Natural killer cell (primary cell): Measurements from ENCODE around the gene BTBD9. TPM values are rescaled to one million over a fixed set of nuclear protein-coding genes. Genes with fewer than 3 reads are reported as not detected.

Experiments used
- ATAC-seq, 3 donors: fragments of 150-1000 bp in 2 of 3; fragments of 200-7000 bp in 1 of 3; cut with Tn5 transposase; 1 replicate in 1 of 3; 2 replicates in 2 of 3; pipeline ENCODE4 v1.10.0; 2021; ENCODE audit warnings: mild to moderate bottlenecking in 2 of 3, moderate library complexity in 2 of 3
- DNase-seq, 2 donors: peaks; one replicate each; pipeline versions ENCODE4 v3.0.0 to v3.0.0-alpha.2; 2013 to 2021; ENCODE audit warnings: mixed read lengths in 1 of 2
- H3K27ac ChIP-seq: one replicate; pipeline ENCODE4 v1.5.1; 2013; ENCODE audit warnings: mild to moderate bottlenecking, low read length
- H3K27me3 ChIP-seq: one replicate; pipeline ENCODE4 v1.6.1; 2013; ENCODE audit warnings: low read length; ENCODE audit not compliant: control insufficient read depth, insufficient read depth
- H3K36me3 ChIP-seq: one replicate; pipeline ENCODE4 v1.6.1; 2013; ENCODE audit warnings: low read length; ENCODE audit not compliant: control insufficient read depth, insufficient read depth
- H3K4me1 ChIP-seq: one replicate; pipeline ENCODE4 v1.6.1; 2013; ENCODE audit warnings: low read length; ENCODE audit not compliant: control insufficient read depth, insufficient read depth
- H3K4me3 ChIP-seq: one replicate; pipeline ENCODE4 v1.5.1; 2013; ENCODE audit warnings: low read length
- H3K9me3 ChIP-seq: one replicate; pipeline ENCODE4 v1.6.1; 2013; ENCODE audit warnings: low read length; ENCODE audit not compliant: control insufficient read depth, insufficient read depth
- H3K27ac Mint-ChIP-seq, 2 donors: one replicate each; pipeline ENCODE4 v1.8.0; 2022; ENCODE audit warnings: mild to moderate bottlenecking in 2 of 2, mixed read lengths in 2 of 2, moderate library complexity in 1 of 2
- H3K27me3 Mint-ChIP-seq, 2 donors: one replicate each; pipeline ENCODE4 v1.8.0; 2022; ENCODE audit warnings: low read depth in 2 of 2, mixed read lengths in 2 of 2
- H3K36me3 Mint-ChIP-seq: one replicate; pipeline ENCODE4 v1.8.0; 2022; ENCODE audit warnings: mixed read lengths
- H3K4me1 Mint-ChIP-seq, 2 donors: one replicate each; pipeline ENCODE4 v1.8.0; 2022; ENCODE audit warnings: mixed read lengths in 2 of 2
- H3K4me3 Mint-ChIP-seq: one replicate; pipeline ENCODE4 v1.8.0; 2022; ENCODE audit warnings: mild to moderate bottlenecking, moderate library complexity, mixed read lengths
- H3K9me3 Mint-ChIP-seq, 2 donors: one replicate each; pipeline ENCODE4 v1.8.0; 2022; ENCODE audit warnings: mixed read lengths in 2 of 2
- CTCF ChIP-seq: fragments of 200-600 bp; IDR thresholded peaks from one replicate; pipeline ENCODE4 v1.8.0; 2022; ENCODE audit warnings: antibody characterized with exemption
- WGBS: methylation state at CpG from one replicate; pipeline ENCODE4 v1.1.7; 2013; ENCODE audit warnings: missing lambda C conversion rate; ENCODE audit not compliant: insufficient coverage; 5-methylcytosine and 5-hydroxymethylcytosine counted together
- intact Hi-C: fragments of 100-400 bp; cut with micrococcal nuclease; formaldehyde crosslinking; loops from one replicate; pipeline ENCODE4 v1.14.2; 2022
- total RNA-seq, 4 donors: library from RNA; stranded (reverse); fragments of 120-200 nt in 1 of 4; gene quantifications; one replicate each; pipeline versions ENCODE4 v1.2.3 to v1.2.4, GENCODE V29; 2013 to 2022

Gene BTBD9
- total RNA-seq, 3 donors from 2014 or later (not counting 1 experiment from before 2014, with no cell fraction given): 51.6 to 70.3 (median 54.3) TPM

DNA sequence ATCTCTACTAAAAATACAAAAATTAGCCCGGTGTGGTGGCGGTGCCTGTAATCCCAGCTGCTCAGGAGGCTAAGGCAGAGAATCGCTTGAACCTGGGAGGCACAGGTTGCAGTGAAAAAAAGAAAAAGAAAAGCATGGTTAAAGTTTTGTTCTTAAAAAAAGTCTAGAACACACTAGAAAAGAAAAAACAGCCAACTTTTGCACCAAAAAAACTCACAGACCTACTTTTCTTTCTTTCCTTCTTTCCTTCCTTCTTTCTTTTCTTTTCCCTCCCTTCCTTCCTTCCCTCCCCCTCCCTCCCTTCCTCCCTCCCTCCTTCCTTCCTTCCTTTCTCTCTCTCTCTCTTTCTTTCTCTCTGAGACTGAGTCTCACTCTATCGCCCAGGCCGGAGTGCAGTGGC, 204.4 kb downstream of the BTBD9 start:
- Histone ChIP-seq H3K27ac (no peak overlapping the region), H3K4me3 (no peak overlapping the region), H3K9me3 (no peaks in the 10 kb centered on the region), H3K36me3 (no peaks in the 10 kb centered on the region), H3K27me3 (no peaks in the 10 kb centered on the region), H3K4me1 (no peaks in the 10 kb centered on the region)
- H3K9me3 Mint-ChIP-seq: no peaks in the 10 kb centered on the region
- intact Hi-C loops: no loop called here
- H3K36me3 Mint-ChIP-seq: no peaks in the 10 kb centered on the region
- no peak for ATAC-seq
- H3K27ac Mint-ChIP-seq: no peak overlapping the region
- no peak for TF ChIP-seq CTCF
- no peak overlapping the region for H3K4me3 Mint-ChIP-seq
- H3K4me1 Mint-ChIP-seq: peaks cover 17 to 30% of the 10 kb centered on the region in 2 donors
- no peaks in the 10 kb centered on the region for H3K27me3 Mint-ChIP-seq
- 100% methylated on average over 4 of the region's 5 CpGs for WGBS
- no peak for DNase-seq

- Histone ChIP-seq H3K4me3 (no peak overlapping the region), H3K27ac (no peak overlapping the region), H3K4me1 (no peaks in the 10 kb centered on the region), H3K27me3 (no peaks in the 10 kb centered on the region), H3K36me3 (no peaks in the 10 kb centered on the region), H3K9me3 (no peaks in the 10 kb centered on the region)
- ATAC-seq (no peak), DNase-seq (no peak)
- Mint-ChIP-seq H3K4me1 (peaks cover 17 to 22% of the 10 kb centered on the region in 2 donors), H3K27ac (no peak overlapping the region), H3K27me3 (no peaks in the 10 kb centered on the region), H3K4me3 (no peak overlapping the region), H3K36me3 (no peaks in the 10 kb centered on the region), H3K9me3 (no peaks in the 10 kb centered on the region)
- no peak for TF ChIP-seq CTCF
- 48% methylated on average over 1 of the region's 1 CpG for WGBS
- intact Hi-C loops: no loop called here
Observed at GRCh38 chr6:38434051-38434450, 205.7 kb downstream of the BTBD9 start.

DNA sequence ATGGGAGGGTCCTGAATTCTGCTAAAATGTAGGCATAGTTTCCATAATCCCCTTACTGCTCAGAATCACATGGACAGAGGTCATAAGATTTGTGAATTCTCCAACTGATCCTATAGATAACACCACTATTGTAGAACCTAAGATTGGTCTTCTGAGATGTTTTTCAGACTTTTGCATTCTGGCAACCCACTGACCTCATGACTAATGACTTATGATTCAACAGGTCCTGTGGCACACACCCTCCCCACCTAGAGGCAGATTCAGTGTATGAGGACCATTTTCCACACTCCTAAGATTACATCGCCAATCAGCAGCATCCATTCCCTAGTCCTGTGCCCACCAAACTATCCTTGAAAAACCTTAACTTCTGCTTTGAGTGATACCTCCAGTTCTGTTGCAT, 207.2 kb downstream of the BTBD9 start:
- no peak for DNase-seq
- H3K27ac ChIP-seq: no peak overlapping the region
- no peaks in the 10 kb centered on the region for H3K27me3 ChIP-seq
- Mint-ChIP-seq H3K9me3 (no peaks in the 10 kb centered on the region), H3K27me3 (no peaks in the 10 kb centered on the region), H3K27ac (no peak overlapping the region), H3K4me3 (no peak overlapping the region), H3K4me1 (peaks cover 10 to 18% of the 10 kb centered on the region in 2 donors), H3K36me3 (no peaks in the 10 kb centered on the region)
- H3K4me1 ChIP-seq: no peaks in the 10 kb centered on the region
- intact Hi-C loops: no loop called here
- no peaks in the 10 kb centered on the region for H3K9me3 ChIP-seq
- no peak overlapping the region for H3K4me3 ChIP-seq
- 96% methylated on average over 1 of the region's 1 CpG for WGBS
- no peak for TF ChIP-seq CTCF
- no peaks in the 10 kb centered on the region for H3K36me3 ChIP-seq
- ATAC-seq: no peak

DNA sequence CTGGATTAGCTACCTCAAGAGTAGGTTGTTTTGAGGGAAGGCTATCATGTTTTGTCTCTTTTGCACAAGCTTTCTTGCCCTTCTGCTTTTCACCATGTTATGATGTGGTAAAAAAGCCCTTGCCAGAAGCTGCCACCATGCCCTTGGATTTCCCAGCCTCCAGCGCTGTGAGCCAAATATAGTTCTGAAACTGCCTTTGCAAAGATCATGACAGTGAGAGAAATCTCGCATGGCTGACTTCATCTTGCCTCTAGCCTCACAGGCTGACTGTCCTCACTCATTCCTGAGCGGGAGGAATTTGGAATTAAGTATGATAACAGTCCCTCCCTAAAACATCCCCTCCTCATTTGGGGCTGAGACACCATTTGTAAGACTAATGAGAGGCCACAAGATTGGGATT, 207.7 kb downstream of the BTBD9 start:
- 81% methylated on average over 2 of the region's 3 CpGs for WGBS
- H3K36me3 ChIP-seq: no peaks in the 10 kb centered on the region
- DNase-seq (no peak), ATAC-seq (no peak)
- Mint-ChIP-seq H3K36me3 (no peaks in the 10 kb centered on the region), H3K27me3 (no peaks in the 10 kb centered on the region), H3K27ac (no peak overlapping the region), H3K4me3 (no peak overlapping the region), H3K4me1 (peaks cover 9 to 17% of the 10 kb centered on the region in 2 donors), H3K9me3 (no peaks in the 10 kb centered on the region)
- no peak for TF ChIP-seq CTCF
- H3K27ac ChIP-seq: no peak overlapping the region
- H3K4me1 ChIP-seq: no peaks in the 10 kb centered on the region
- no peaks in the 10 kb centered on the region for H3K27me3 ChIP-seq
- no peaks in the 10 kb centered on the region for H3K9me3 ChIP-seq
- no peak overlapping the region for H3K4me3 ChIP-seq
- intact Hi-C loops: no loop called here
